22Rv1 (cell line): Measurements from ENCODE around the gene RAB3C.

Source experiments
- ZFX ChIP-seq: fragments of 450-650 bp; IDR thresholded peaks from 2 replicates; pipeline ENCODE4 v1.6.1; 2017; ENCODE audit warnings: antibody characterized with exemption, borderline replicate concordance
- TF ChIP-seq, protein P1 (sequence below): fragments of 450-650 bp; IDR thresholded peaks from 2 replicates; pipeline ENCODE4 v1.5.1; 2017; ENCODE audit warnings: mild to moderate bottlenecking

GRCh38 chr5:58745350-58745749 lies 162.5 kb downstream of the RAB3C start:
- TF ChIP-seq, protein P1, sequence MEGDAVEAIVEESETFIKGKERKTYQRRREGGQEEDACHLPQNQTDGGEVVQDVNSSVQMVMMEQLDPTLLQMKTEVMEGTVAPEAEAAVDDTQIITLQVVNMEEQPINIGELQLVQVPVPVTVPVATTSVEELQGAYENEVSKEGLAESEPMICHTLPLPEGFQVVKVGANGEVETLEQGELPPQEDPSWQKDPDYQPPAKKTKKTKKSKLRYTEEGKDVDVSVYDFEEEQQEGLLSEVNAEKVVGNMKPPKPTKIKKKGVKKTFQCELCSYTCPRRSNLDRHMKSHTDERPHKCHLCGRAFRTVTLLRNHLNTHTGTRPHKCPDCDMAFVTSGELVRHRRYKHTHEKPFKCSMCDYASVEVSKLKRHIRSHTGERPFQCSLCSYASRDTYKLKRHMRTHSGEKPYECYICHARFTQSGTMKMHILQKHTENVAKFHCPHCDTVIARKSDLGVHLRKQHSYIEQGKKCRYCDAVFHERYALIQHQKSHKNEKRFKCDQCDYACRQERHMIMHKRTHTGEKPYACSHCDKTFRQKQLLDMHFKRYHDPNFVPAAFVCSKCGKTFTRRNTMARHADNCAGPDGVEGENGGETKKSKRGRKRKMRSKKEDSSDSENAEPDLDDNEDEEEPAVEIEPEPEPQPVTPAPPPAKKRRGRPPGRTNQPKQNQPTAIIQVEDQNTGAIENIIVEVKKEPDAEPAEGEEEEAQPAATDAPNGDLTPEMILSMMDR = no peak
- TF ChIP-seq ZFX = no peak
